CD4-positive, alpha-beta T cell treated with Interleukin-17A for 4 hours (primary cell): ENCODE results near the gene TCP11L1.

Experiments used
- DNase-seq: peaks from one replicate; pipeline ENCODE4 v3.0.0-alpha.2; 2020; ENCODE audit warnings: mixed read lengths

The TCP11L1 gene, protein sequence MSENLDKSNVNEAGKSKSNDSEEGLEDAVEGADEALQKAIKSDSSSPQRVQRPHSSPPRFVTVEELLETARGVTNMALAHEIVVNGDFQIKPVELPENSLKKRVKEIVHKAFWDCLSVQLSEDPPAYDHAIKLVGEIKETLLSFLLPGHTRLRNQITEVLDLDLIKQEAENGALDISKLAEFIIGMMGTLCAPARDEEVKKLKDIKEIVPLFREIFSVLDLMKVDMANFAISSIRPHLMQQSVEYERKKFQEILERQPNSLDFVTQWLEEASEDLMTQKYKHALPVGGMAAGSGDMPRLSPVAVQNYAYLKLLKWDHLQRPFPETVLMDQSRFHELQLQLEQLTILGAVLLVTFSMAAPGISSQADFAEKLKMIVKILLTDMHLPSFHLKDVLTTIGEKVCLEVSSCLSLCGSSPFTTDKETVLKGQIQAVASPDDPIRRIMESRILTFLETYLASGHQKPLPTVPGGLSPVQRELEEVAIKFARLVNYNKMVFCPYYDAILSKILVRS

DNA sequence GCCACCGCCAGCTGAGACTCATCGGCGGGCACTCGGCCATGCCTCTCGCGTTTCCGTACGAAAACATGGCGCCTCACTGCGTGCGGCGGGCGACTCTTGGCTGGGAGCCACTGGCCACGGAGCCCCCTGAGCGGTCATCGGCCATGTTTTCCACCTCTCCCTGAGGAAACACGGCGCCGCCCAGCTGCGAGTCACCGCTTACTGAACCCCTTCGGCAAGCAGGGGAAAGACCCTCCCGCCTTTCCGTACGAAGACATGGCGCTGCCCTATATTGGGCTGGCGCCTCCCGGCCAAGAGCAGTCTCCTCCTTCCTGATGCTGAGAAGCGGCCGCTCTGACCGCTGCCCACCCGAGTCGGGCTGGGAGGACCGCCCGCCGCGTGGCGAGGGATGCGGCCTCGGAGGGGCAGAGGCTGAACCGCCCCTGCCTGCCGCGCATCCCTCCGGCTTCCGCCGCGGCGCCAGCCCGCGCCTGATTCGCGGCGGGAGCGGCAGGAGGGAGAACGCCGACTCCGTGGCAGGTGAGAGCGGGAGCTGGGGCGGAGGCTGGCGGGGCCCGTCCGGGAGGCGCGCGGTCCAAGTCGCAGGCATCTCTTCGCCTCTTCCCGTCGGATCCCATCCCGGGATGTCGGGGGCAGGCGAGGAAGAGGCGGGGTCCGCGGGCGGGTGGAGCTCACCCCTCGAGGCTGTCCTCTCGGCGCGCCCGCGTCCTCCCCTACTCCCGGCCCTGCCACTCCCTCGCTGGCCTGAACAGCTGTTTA, at the start of gene TCP11L1:
Gene TCP11L1, plus strand, starts transcription at position 299 of the 759 bp plus-strand sequence. CDS start 4,202 bp downstream, outside the sequence.
- peak; percentile 86 for DNase-seq

DNA sequence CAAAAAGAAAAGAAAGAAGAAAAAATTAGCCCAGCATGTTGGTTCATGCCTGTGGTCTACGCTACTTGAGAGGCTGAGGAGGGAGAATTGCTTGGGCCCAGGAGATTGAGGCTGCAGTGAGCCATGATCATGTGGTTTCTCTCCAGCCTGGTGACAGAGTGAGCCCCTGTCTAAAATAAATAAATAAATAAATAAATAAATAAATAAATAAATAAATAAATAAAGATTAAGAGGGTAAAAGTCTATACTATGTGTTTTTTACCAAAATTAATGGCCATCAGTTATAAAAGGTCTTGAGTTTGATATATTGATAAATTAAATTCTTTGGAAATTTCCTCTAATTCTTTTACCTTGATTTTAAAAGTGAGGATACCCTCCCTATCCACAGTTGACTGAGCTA, 48.9 kb upstream of the TCP11L1 start:
- DNase-seq = no peak

DNA sequence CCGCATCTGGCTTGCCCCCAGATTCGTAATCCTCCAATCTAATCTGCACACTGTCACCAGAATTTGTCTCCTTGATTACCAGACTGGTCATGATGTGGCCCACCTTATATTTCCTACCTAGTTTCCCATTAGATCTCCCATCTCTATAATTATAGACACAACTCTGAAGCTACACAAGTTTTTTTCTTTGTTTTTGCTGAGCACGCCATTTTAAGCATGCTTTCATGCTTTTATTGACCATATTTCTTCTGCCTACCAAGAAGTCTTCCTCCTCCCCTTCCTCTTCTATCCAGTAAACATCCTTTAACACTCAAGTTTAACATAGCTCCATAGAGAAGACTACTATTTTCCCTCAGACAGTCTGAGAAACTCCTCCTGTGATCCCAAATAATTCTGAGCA, 47.9 kb upstream of the TCP11L1 start:
- no peak for DNase-seq

- DNase-seq = no peak
Observed at GRCh38 chr11:32991898-32992297, 47.5 kb upstream of the TCP11L1 start.

DNA sequence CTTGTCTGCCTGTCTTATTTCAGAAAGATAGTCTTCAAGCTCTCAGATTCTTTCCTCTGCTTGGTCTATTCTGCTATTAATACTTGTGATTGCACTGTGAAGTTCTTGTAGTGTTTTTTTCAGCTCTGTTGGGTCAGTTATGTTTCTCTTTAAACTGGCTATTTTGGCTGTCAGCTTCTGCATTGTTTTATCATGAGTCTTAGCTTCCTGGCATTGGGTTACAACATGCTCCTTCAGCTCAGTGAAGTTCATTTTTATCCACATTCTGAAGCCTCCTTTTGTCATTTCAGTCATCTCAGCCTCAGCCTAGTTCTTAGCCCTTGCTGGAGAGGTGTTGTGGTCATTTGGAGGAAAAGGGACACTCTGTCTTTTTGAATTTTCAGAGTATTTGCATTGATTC, 39.2 kb upstream of the TCP11L1 start:
- DNase-seq = no peak

- no peak for DNase-seq
Observed at GRCh38 chr11:33001281-33001680, 38.1 kb upstream of the TCP11L1 start.

DNA sequence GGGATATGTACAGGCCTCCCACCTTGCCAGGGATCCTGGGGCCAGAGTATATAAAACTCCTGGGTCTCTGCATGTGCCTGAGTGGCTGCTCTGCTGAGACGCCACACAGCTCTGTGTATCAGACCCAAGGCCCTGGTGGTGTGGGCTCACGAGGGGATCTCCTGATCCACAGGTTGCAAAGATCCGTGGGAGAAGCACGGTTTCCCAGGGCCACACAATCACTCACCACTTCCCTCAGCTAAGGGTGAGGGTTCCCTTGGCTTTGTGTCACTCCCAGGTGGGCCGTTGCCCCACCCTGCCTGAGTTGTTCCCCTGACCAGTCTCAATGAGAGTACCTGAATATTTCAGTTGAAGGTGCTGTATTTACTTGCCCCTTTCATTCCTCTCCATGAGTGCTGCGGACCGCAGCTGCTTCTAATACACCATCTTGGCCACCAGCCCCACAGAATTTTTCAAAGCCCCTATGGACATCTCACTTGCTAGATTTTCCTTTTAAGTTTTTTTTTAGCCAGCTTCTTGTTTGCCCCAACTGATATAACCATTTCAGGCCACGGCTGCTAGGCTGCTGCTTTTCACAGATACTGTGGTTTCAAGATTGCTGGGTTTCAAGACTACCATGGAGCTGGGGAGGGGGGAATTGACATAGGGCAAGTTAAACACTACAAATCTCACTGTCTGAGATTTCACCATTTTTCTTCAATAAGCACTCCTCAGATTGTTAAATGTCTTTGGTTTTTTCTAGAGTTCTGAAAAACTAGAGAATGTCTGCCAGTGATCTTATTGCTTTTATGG, 37.4 kb upstream of the TCP11L1 start:
- no peak for DNase-seq

GRCh38 chr11:33005175-33005574, 34.2 kb upstream of the TCP11L1 start:
- DNase-seq = peak; percentile 36

DNA sequence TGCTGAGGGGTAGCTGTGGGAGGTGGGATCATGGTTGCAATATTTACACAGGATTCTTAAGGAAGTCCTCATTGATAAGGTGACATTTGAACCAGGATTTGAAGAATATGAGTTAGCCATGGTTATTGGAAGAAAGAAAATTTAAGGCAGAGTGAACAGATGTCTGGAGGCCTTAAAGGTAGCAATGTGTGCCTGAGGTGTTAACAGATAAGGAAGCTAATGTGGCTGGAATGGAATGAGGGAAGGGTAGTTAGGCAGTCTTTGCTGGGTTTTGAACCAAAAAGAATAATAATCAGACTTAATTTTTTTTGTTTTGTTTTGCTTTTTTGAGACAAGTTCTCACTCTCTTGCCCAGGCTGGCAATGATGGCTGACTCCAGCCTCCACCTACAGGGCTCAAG, 33.4 kb upstream of the TCP11L1 start:
- no peak for DNase-seq

GRCh38 chr11:33013755-33014154, 25.6 kb upstream of the TCP11L1 start:
- no peak for DNase-seq

GRCh38 chr11:33015621-33016551, 23.5 kb upstream of the TCP11L1 start, which contains the start of gene DEPDC7:
Gene DEPDC7 (plus strand): TSS chr11:33015878. CDS start chr11:33015956, 78 bp downstream.
- peak; percentile 86 for DNase-seq

GRCh38 chr11:33016654-33017053, 22.7 kb upstream of the TCP11L1 start:
- no peak for DNase-seq

DNA sequence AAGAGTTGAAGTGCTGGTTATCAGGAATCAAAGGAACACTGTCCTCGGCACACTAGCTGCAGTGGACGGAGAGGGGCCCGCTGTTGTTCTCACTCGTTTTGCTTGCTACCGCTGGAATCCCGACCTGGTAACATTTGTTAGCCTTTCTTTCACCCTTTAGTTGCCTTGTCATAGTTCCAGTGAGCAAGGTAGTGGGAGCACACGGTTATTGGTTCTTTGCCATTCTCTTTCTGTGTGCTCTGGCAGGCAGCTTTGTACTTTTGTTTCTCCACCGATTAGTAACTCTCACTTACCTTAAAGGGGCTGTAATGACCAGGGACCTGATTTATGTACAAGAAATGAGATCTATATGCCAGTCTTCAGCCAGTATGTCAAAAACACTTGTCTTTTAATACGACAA, 21.9 kb upstream of the TCP11L1 start:
- DNase-seq = no peak

DNA sequence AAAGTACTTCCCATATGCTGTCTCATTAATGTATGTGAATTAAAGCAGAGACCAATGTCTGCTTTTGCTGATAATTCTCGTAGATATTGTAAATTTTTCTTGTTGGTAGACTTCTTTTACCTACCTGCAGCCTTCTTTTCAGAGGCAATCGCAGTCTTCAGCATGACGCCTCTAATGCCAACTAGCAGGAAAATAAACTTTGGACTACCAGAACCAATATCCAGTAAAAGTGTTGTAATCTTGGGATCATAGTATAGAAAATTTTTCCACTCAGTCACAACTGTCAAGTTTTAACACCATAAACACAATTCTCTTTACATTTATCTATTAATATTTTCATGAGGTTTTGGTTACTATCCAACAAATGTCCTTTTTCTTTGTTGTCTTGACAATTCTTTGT, 21.4 kb upstream of the TCP11L1 start:
- no peak for DNase-seq

DNA sequence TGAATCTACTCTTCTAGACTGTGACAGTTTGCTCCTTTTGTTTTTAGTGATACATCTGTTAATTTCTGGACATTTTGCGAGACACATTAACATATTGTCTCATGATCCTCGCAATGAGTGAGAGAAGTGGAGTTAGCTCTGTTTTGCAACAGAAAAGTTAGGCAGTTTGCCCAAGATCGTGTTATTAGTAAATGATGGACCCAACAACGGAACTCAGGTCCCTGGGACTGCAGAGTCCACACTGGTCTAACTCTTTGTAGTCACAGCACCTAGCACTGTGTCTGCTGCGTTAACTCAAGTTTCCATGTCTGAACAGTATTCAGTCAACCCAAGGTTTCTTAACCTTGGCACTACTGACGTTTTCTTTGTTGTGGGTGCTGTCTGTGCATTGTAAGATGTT, 20.5 kb upstream of the TCP11L1 start:
- DNase-seq = no peak

DNA sequence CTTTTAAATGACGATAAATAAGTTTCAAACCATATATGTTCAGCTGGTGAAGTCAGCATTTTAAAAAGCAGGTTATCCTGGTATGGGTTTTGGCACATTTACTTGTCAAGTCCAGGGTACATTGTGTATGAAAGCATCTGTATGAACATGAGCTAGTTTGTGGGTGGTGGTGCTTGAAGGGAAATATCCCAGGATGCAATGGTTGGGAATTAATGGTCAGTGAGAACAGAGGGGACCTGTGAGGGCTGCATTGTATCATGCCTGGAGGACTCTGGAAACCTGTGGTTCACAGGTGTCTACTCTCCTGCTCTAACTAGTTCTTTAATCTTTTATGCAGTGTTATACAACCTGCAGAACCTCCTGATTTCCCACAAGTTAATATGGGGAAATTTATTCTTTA, 17.9 kb upstream of the TCP11L1 start:
- DNase-seq = no peak

- no peak for DNase-seq
Observed at GRCh38 chr11:33021937-33022336, 17.4 kb upstream of the TCP11L1 start.

GRCh38 chr11:33025339-33025722, 14.0 kb upstream of the TCP11L1 start:
- DNase-seq = no peak

DNA sequence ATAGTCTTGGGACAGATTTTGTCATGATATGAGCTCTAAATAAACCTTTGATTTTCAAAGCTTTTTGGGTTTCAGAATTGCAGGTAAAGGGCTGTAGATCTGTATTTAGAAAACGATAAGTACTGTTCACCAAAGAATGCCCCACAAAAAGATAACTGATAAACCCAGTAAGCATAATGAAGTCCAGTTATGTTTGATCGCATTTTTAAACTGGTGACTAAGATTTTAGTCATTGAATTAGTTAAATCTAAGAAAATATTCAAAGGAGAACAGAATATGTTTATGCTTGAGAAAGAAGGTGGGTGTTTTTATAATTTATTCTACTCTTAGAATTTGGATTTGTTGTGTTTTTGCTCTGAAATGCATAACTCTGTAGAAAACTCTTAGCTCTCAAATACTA, 12.1 kb upstream of the TCP11L1 start:
- DNase-seq = no peak

- DNase-seq = no peak
Observed at GRCh38 chr11:33027846-33028536, 11.4 kb upstream of the TCP11L1 start.

GRCh38 chr11:33028537-33028914, 10.8 kb upstream of the TCP11L1 start:
- DNase-seq = no peak
